Kasumi-1 (cell line): ENCODE results near the gene DPY19L1.
"Not testable (repeated sequence)": the region's sequence is repeated elsewhere in the genome, so short reads cannot be mapped to it uniquely, and the experiment has no call there.

Source experiments
- DNase-seq, 2 experiments: peaks; one replicate each; lab custom pipeline; 2025; lab: John Stamatoyannopoulos, UW

Gene DPY19L1

GRCh38 chr7:34918198-34918861, 119.0 kb downstream of the DPY19L1 start:
- not testable (repeated sequence) for DNase-seq

- DNase-seq, result not testable (repeated sequence)
These were observed 119.8 kb downstream of the DPY19L1 start for GRCh38 chr7:34917515-34917914.

- peak in 1 of 2 experiments; percentile 10 for DNase-seq
These were observed 121.0 kb downstream of the DPY19L1 start for GRCh38 chr7:34916267-34916666.

- no peak for DNase-seq
These were observed 125.0 kb downstream of the DPY19L1 start for GRCh38 chr7:34912236-34912635.

- DNase-seq, result not testable (repeated sequence)
These were observed 130.9 kb downstream of the DPY19L1 start for GRCh38 chr7:34906266-34906850.

GRCh38 chr7:34904987-34905386, 132.3 kb downstream of the DPY19L1 start:
- DNase-seq, result no peak

DNA sequence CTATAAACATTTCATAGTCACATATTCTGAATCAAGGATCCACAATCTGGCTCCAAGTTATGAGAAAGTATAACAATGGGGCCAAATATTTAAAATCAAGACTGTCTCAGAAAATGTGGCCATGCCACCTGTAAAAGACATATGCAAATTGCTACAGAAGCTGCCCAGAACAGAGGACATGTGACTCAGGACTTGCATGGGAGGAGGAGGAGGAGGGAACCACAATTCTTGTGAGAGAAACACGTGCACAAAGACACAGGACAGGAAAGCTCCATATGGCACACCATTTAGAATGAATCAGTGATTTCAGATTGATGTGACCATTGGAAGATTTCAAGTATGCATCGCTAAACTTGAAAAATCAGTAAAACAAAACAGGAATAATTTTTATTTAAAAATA, 133.4 kb downstream of the DPY19L1 start:
- not testable (repeated sequence) for DNase-seq

DNA sequence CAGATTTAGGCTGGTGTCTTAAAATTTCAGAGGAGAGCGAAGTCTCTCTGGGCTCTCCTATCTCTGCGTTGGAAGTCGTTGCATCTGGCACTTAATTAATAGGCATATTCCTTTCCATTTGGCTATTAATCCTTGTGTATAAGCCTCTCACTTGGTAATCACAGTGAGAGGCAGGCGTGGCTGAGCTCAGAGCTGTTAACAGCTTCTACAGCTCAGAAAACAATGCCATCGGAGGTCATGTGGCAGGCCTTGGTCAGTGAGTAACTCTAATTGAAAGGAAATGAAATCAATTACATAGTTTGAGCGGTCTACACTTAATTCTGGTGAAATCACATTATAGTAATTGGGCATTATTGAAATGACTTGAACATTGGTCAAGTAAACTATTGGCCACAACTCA, 135.1 kb downstream of the DPY19L1 start:
- DNase-seq, result no peak

DNA sequence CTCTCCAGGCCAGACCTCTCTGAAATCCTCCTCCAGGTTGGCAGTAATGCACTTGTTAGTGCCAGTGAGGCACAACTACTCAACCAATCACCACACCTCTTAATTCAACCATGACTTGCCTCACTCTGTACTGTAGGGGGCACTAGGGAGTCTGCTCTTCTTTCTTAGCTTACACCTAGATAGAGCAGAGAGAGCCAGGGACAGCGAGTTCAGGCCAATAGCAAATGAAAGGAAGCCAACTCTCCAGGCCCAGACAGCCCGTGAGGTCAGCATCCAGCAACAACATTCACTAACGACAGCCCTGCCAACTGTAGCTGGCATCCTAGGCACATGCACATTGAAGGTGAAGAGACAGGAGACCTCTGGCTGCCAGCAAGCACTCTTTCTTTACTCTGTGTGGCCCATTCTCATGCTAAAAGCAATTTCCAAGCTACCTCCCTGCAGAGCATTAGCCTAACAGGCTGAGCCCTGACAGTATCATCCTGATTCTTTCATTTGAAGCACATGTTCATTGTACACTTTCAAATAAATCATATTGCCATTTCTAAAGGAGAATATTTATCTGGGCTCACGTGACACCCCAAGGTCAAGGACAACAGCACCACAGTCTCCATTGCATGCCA, 136.3 kb downstream of the DPY19L1 start:
- no peak for DNase-seq

DNA sequence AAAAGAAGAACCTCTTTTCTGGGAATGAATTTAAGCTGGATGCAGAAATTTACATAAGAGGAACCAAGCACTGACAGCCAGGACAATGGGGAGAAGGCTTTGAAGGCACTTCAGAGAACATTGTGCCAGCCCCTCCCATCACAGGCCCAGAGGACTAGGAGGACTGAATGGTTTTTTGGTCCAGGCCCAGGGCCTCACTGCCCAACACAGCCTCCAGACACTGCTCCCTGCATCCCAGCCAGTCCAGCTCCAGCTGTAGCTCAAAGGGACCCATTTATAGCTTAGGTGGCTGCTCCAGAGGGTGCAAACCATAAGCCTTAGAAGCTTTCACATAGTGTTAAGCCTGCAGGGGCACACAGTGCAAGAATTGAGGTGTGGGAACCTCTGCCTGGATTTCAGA, 142.1 kb downstream of the DPY19L1 start:
- DNase-seq, result no peak

DNA sequence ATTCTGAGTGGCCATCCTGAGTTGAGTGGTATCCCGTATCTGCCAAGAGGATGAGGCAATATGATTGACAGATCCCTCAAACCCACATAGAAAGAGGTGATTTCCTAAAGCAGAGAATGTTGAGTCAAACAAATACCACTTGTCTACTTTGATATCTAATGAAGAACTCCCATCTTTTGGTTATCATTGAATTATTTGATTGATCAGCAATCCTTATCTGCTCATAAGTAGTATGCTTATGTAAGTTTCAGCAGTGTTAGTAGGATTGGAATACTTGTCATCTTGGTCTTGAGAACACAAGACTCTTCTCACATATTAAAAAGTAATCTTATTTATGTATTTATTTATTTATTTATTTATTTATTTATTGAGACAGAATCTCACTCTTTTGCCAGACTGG, 147.3 kb downstream of the DPY19L1 start:
- DNase-seq, result no peak

DNA sequence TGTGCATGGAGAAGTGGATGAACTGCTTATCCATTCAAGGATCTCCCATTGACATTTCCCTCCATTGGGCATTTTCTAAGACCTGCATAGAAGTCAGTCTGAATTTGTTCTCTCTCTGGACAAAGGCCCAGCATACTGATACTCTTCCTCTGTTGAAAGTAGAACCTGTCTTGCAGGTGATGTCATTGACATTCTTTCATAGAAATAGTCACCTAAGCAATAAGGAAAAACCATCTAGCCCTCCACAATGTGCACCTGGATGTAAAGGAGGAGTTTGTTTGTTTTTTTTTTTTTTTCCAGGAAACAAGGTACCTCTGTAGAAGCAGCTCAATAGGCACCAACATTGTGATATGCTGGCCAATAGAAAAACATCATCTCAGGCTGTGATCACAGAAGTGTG, 150.4 kb downstream of the DPY19L1 start:
- no peak for DNase-seq

- not testable (repeated sequence) for DNase-seq
These were observed 153.4 kb downstream of the DPY19L1 start for GRCh38 chr7:34883855-34884254.

GRCh38 chr7:34879871-34880270, 157.4 kb downstream of the DPY19L1 start:
- DNase-seq, result no peak

GRCh38 chr7:34878944-34879735, 158.1 kb downstream of the DPY19L1 start:
- DNase-seq, result not testable (repeated sequence)
